Measurements from ENCODE around the gene LRMDA. TPM values are rescaled to one million over a fixed set of nuclear protein-coding genes. Genes with fewer than 3 reads are reported as not detected.

Gene LRMDA
- polyA plus RNA-seq, 1 donor (not counting 4 experiments of a cell fraction or from before 2014, with no cell fraction given): not detected

DNA sequence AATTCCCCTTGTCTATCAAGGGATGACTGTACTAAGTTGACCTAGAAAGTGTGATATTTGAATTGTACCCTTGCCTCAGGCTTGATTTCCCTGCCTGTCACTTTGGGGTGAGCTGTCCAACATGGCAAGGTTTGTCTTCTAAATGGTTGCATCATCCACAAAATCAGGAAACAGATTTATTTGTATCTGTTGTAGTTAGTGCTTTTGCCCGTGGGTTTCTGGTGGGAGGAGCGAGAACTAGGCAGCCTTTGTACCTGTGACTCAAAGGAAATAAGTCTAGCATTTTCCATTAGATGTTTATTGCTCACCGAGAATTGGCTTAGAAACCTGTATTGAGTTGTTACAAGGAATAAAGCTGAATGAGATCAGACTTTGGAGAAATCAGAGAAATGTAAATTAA lies 650.8 kb downstream of the LRMDA start:
- FAIRE-seq: no peak
- H3K4me3 ChIP-seq (ENCODE audit: control insufficient read depth in 2 of 3, extremely low read depth in 1 of 3, insufficient read depth in 2 of 3, low read depth in 1 of 3, low read length in 3 of 3): no peak overlapping the region
- no peak overlapping the region for H3K4me2 ChIP-seq (ENCODE audit: control insufficient read depth, extremely low read depth, insufficient read depth, low read depth, low read length)
- dilution Hi-C loops (cut with MboI; ENCODE audit: extremely low pct_ligation_motif_present, low sequenced_read_pairs): no loop called here
- no peaks in the 10 kb centered on the region for H3K9me3 ChIP-seq (ENCODE audit: control insufficient read depth, low read depth, low read length)
- H3K9ac ChIP-seq (ENCODE audit: control insufficient read depth, extremely low read depth, insufficient read depth, low read length): no peak overlapping the region
- DNase-seq (ENCODE audit: low read depth, low spot score): no peak
- no peaks in the 10 kb centered on the region for H3K9me1 ChIP-seq (ENCODE audit: control insufficient read depth, extremely low read depth, insufficient read depth, low read length)
- peaks cover 9% of the 10 kb centered on the region for H3K4me1 ChIP-seq (ENCODE audit: control insufficient read depth, extremely low read depth, insufficient read depth, low read length)
- TF ChIP-seq EZH2 (IDR thresholded peaks at IDR 0.05; ENCODE audit: low read length): no peak
- TF ChIP-seq, protein P1, sequence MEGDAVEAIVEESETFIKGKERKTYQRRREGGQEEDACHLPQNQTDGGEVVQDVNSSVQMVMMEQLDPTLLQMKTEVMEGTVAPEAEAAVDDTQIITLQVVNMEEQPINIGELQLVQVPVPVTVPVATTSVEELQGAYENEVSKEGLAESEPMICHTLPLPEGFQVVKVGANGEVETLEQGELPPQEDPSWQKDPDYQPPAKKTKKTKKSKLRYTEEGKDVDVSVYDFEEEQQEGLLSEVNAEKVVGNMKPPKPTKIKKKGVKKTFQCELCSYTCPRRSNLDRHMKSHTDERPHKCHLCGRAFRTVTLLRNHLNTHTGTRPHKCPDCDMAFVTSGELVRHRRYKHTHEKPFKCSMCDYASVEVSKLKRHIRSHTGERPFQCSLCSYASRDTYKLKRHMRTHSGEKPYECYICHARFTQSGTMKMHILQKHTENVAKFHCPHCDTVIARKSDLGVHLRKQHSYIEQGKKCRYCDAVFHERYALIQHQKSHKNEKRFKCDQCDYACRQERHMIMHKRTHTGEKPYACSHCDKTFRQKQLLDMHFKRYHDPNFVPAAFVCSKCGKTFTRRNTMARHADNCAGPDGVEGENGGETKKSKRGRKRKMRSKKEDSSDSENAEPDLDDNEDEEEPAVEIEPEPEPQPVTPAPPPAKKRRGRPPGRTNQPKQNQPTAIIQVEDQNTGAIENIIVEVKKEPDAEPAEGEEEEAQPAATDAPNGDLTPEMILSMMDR (optimal IDR thresholded peaks at IDR 0.05 in 1 of 3, IDR thresholded peaks at IDR 0.05 in 1 of 3, conservative IDR thresholded peaks at IDR 0.05 in 1 of 3; ENCODE audit: extremely low read depth in 1 of 3, insufficient read depth in 2 of 3, low read length in 3 of 3): no peak
- H3K79me2 ChIP-seq (ENCODE audit: control insufficient read depth, insufficient read depth, low read length): no peaks in the 10 kb centered on the region
- no peaks in the 10 kb centered on the region for H3K27me3 ChIP-seq (ENCODE audit: control insufficient read depth, extremely low read depth, insufficient read depth, low read length)
- no peak overlapping the region for H3K27ac ChIP-seq (ENCODE audit: control insufficient read depth, insufficient read depth, low read length)
- no peaks in the 10 kb centered on the region for H3K36me3 ChIP-seq (ENCODE audit: control insufficient read depth in 2 of 2, extremely low read depth in 1 of 2, insufficient read depth in 2 of 2, low read length in 2 of 2)
- H2AFZ ChIP-seq (ENCODE audit: control insufficient read depth, low read length): no peak overlapping the region
- no peaks in the 10 kb centered on the region for H4K20me1 ChIP-seq (ENCODE audit: control insufficient read depth, extremely low read depth, insufficient read depth, low read length)

DNA sequence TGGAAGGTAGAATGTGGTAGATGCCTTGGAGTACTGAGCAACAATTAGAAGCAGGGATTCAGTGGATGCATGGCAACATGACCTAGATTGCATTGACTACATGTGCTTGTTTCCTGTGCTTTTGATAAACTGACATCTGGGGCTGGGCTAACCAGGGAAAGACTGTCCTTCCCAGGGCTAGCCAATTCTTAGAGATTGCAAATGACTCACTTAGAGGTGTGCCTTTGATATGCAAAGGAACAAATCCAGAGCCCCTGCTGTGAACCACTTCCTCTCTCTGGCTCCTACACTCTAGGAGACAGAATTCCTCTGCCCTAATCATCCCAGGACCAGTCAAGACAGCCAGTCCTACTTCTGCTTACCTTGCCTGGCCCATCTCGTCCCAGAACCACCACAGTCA lies 651.5 kb downstream of the LRMDA start:
- Histone ChIP-seq H3K4me3 (ENCODE audit: control insufficient read depth in 2 of 3, extremely low read depth in 1 of 3, insufficient read depth in 2 of 3, low read depth in 1 of 3, low read length in 3 of 3) (no peak overlapping the region), H3K4me1 (ENCODE audit: control insufficient read depth, extremely low read depth, insufficient read depth, low read length) (peaks cover 9% of the 10 kb centered on the region), H3K27me3 (ENCODE audit: control insufficient read depth, extremely low read depth, insufficient read depth, low read length) (no peaks in the 10 kb centered on the region), H3K9me3 (ENCODE audit: control insufficient read depth, low read depth, low read length) (no peaks in the 10 kb centered on the region), H3K4me2 (ENCODE audit: control insufficient read depth, extremely low read depth, insufficient read depth, low read depth, low read length) (peak overlapping the region; percentile 43), H3K9ac (ENCODE audit: control insufficient read depth, extremely low read depth, insufficient read depth, low read length) (no peak overlapping the region), H2AFZ (ENCODE audit: control insufficient read depth, low read length) (peak overlapping the region; percentile 51), H3K27ac (ENCODE audit: control insufficient read depth, insufficient read depth, low read length) (no peak overlapping the region), H3K9me1 (ENCODE audit: control insufficient read depth, extremely low read depth, insufficient read depth, low read length) (no peaks in the 10 kb centered on the region), H3K36me3 (ENCODE audit: control insufficient read depth in 2 of 2, extremely low read depth in 1 of 2, insufficient read depth in 2 of 2, low read length in 2 of 2) (no peaks in the 10 kb centered on the region), H4K20me1 (ENCODE audit: control insufficient read depth, extremely low read depth, insufficient read depth, low read length) (no peaks in the 10 kb centered on the region), H3K79me2 (ENCODE audit: control insufficient read depth, insufficient read depth, low read length) (no peaks in the 10 kb centered on the region)
- dilution Hi-C loops (cut with MboI; ENCODE audit: extremely low pct_ligation_motif_present, low sequenced_read_pairs): no loop called here
- FAIRE-seq: peak; percentile 88
- no peak for TF ChIP-seq EZH2 (IDR thresholded peaks at IDR 0.05; ENCODE audit: low read length)
- TF ChIP-seq, protein P1 (optimal IDR thresholded peaks at IDR 0.05 in 1 of 3, IDR thresholded peaks at IDR 0.05 in 1 of 3, conservative IDR thresholded peaks at IDR 0.05 in 1 of 3; ENCODE audit: extremely low read depth in 1 of 3, insufficient read depth in 2 of 3, low read length in 3 of 3): no peak
- peak; percentile 13 for DNase-seq (ENCODE audit: low read depth, low spot score)

Measured in keratinocyte (primary cell).